ENCODE data around the gene SMG7. TPM values are rescaled to one million over a fixed set of nuclear protein-coding genes. Genes with fewer than 3 reads are reported as not detected.

The SMG7 gene
- total RNA-seq, 4 donors from 2014 or later, result 33.7 to 42.8 (median 36.5) TPM

- no peak for TF ChIP-seq CTCF (IDR thresholded peaks at IDR 0.05; ENCODE audit: low read depth)
Measured at GRCh38 chr1:183588827-183589226, 116.5 kb downstream of the SMG7 start.

- no peak for TF ChIP-seq CTCF (IDR thresholded peaks at IDR 0.05; ENCODE audit: low read depth)
Measured at GRCh38 chr1:183589384-183589783, 117.1 kb downstream of the SMG7 start.

GRCh38 chr1:183589874-183590243, 117.6 kb downstream of the SMG7 start:
- TF ChIP-seq CTCF (IDR thresholded peaks at IDR 0.05; ENCODE audit: low read depth), result no peak

- TF ChIP-seq CTCF (IDR thresholded peaks at IDR 0.05; ENCODE audit: low read depth), result no peak
Measured at GRCh38 chr1:183590244-183591191, 118.2 kb downstream of the SMG7 start, which contains the start of gene NCF2. Gene NCF2 (minus strand): TSS chr1:183590459. CDS start chr1:183590329, 130 bp downstream.

- TF ChIP-seq CTCF (IDR thresholded peaks at IDR 0.05; ENCODE audit: low read depth), result no peak
Measured at GRCh38 chr1:183592733-183593132, 120.4 kb downstream of the SMG7 start.

GRCh38 chr1:183593356-183593755, 121.1 kb downstream of the SMG7 start:
- no peak for TF ChIP-seq CTCF (IDR thresholded peaks at IDR 0.05; ENCODE audit: low read depth)

GRCh38 chr1:183595537-183595936, 123.2 kb downstream of the SMG7 start:
- TF ChIP-seq CTCF (IDR thresholded peaks at IDR 0.05; ENCODE audit: low read depth), result no peak

Measured in subcutaneous adipose tissue (tissue), 4 donors.